MM.1S (cell line): ENCODE measurements around the gene DTHD1.

Experiments used
- DNase-seq: peaks from one replicate; pipeline ENCODE4 v3.0.0-alpha.2; 2015
- H2AFZ ChIP-seq: fragments of 300-600 bp; sonication (generic); 2 replicates; pipeline ENCODE4 v1.6.0; 2016; ENCODE audit warnings: antibody characterized with exemption, low read length
- H3F3A ChIP-seq: fragments of 300-600 bp; sonication (generic); 2 replicates; pipeline ENCODE4 v1.6.1; 2016; ENCODE audit warnings: mild to moderate bottlenecking, antibody characterized with exemption, low read length, moderate library complexity, mixed read lengths; ENCODE audit not compliant: insufficient read depth
- H3K27ac ChIP-seq: fragments of 300-600 bp; sonication (generic); 2 replicates; pipeline ENCODE4 v1.5.1; 2016; ENCODE audit warnings: mild to moderate bottlenecking, low read length
- H3K27me3 ChIP-seq: fragments of 300-600 bp; sonication (generic); replicated peaks from 2 replicates; pipeline ENCODE4 v1.6.0; 2016; ENCODE audit warnings: low read length; ENCODE audit not compliant: insufficient read depth
- H3K36me3 ChIP-seq: fragments of 300-600 bp; sonication (generic); replicated peaks from 2 replicates; pipeline ENCODE4 v1.6.1; 2016; ENCODE audit warnings: mild to moderate bottlenecking, low read length, mixed read lengths; ENCODE audit not compliant: insufficient read depth
- H3K4me1 ChIP-seq: fragments of 300-600 bp; sonication (generic); 2 replicates; pipeline ENCODE4 v1.6.1; 2016; ENCODE audit warnings: low read length, mixed read lengths
- H3K4me2 ChIP-seq: fragments of 300-600 bp; sonication (generic); 2 replicates; pipeline ENCODE4 v1.6.0; 2016; ENCODE audit warnings: low read depth, low read length
- H3K4me3 ChIP-seq: fragments of 300-600 bp; sonication (generic); 2 replicates; pipeline ENCODE4 v1.5.1; 2016; ENCODE audit warnings: low read length, mixed read lengths
- H3K79me2 ChIP-seq: fragments of 300-600 bp; sonication (generic); 2 replicates; pipeline ENCODE4 v1.6.1; 2016; ENCODE audit warnings: mixed run types, low read length, mixed read lengths
- H3K9ac ChIP-seq: fragments of 300-600 bp; sonication (generic); 2 replicates; pipeline ENCODE4 v1.6.1; 2016; ENCODE audit warnings: low read length, mixed read lengths
- H3K9me2 ChIP-seq: fragments of 300-600 bp; sonication (generic); replicated peaks from 2 replicates; pipeline ENCODE4 v1.6.1; 2016; ENCODE audit warnings: mild to moderate bottlenecking, low read length, mixed read lengths; ENCODE audit not compliant: insufficient read depth
- H3K9me3 ChIP-seq: fragments of 300-600 bp; sonication (generic); replicated peaks from 2 replicates; pipeline ENCODE4 v1.6.1; 2016; ENCODE audit warnings: mild to moderate bottlenecking, low read length, mixed read lengths; ENCODE audit not compliant: insufficient read depth
- H4K20me1 ChIP-seq: fragments of 300-600 bp; sonication (generic); 2 replicates; pipeline ENCODE4 v1.6.1; 2016; ENCODE audit warnings: mild to moderate bottlenecking, low read length, moderate library complexity, mixed read lengths; ENCODE audit not compliant: insufficient read depth
- EZH2 ChIP-seq: fragments of 300-600 bp; sonication (generic); optimal IDR thresholded peaks from 2 replicates; pipeline ENCODE3; 2017; ENCODE audit warnings: low read depth, mild to moderate bottlenecking, antibody characterized with exemption, low read length, mixed read lengths
- EZH2phosphoT487 ChIP-seq: fragments of 300-600 bp; sonication (generic); IDR thresholded peaks from 2 replicates; pipeline ENCODE4 v1.6.1; 2018; ENCODE audit warnings: antibody characterized with exemption, low read length
- TF ChIP-seq, protein P1 (sequence below): fragments of 300-600 bp; sonication (generic); IDR thresholded peaks from 2 replicates; pipeline ENCODE4 v1.5.1; 2016; ENCODE audit warnings: antibody characterized with exemption, low read length, mixed read lengths

Gene DTHD1

DNA sequence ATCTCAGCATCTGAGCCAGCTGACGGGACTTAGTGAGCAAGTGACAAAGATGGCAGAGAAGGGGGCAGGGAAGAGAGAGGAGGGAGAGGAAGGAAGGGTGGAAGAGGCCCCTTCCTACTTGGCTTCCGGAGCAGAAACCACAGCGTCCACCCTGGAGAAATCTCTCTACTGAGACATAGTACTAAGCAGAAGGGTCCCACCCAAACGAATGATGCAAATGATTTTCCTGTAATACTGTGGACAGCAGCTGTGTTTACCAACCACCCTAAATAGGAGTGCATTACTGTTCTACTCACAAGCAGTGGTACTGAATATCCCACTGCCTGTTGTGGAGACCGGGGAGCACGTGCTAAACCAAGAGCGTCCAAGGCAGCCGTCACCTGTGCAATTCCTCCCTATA is 29.4 kb downstream of the DTHD1 start:
- Histone ChIP-seq H3K9me3 (no peaks in the 10 kb centered on the region), H4K20me1 (no peaks in the 10 kb centered on the region), H3K4me2 (peak overlapping the region; percentile 47), H3K4me1 (0 out of 2 replicates have a peak, but pooled peaks cover 4% of the 10 kb centered on the region), H3K9me2 (no peaks in the 10 kb centered on the region), H2AFZ (peak overlapping the region; percentile 12; the same call in 1 of the 2 replicates), H3K27ac (peak overlapping the region; percentile 47; the same call in 1 of the 2 replicates), H3K4me3 (peak overlapping the region; percentile 11; the same call in 1 of the 2 replicates), H3K9ac (no peak overlapping the region), H3F3A (0 out of 2 replicates have a peak, but pooled peaks cover 3% of the 10 kb centered on the region), H3K27me3 (no peaks in the 10 kb centered on the region), H3K79me2 (no peaks in the 10 kb centered on the region), H3K36me3 (no peaks in the 10 kb centered on the region)
- TF ChIP-seq EZH2phosphoT487 (no peak), EZH2 (no peak)
- TF ChIP-seq, protein P1, sequence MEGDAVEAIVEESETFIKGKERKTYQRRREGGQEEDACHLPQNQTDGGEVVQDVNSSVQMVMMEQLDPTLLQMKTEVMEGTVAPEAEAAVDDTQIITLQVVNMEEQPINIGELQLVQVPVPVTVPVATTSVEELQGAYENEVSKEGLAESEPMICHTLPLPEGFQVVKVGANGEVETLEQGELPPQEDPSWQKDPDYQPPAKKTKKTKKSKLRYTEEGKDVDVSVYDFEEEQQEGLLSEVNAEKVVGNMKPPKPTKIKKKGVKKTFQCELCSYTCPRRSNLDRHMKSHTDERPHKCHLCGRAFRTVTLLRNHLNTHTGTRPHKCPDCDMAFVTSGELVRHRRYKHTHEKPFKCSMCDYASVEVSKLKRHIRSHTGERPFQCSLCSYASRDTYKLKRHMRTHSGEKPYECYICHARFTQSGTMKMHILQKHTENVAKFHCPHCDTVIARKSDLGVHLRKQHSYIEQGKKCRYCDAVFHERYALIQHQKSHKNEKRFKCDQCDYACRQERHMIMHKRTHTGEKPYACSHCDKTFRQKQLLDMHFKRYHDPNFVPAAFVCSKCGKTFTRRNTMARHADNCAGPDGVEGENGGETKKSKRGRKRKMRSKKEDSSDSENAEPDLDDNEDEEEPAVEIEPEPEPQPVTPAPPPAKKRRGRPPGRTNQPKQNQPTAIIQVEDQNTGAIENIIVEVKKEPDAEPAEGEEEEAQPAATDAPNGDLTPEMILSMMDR, result no peak
- peak; percentile 51 for DNase-seq

DNA sequence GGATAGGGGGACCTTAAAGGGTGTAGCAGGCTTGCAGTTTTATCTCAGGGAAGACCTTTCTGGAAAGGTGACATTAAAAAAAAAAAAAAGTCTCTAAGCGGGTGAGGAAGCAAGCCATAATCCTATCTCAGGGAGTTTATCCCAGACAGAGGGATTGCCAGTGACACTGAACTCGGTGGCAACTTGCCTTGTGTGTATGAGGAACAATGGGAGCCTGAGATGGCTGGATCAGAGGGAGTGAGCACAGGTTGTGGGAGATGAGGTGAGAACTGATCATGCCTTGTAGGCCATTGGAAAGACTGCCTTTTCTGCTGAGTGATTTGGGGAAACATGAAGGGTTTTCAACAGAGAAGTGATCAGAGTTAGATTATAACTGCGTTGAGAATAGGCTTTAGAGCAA is 31.1 kb downstream of the DTHD1 start:
- no peak overlapping the region for H3K4me3 ChIP-seq
- no peaks in the 10 kb centered on the region for H3K9me3 ChIP-seq
- 0 out of 2 replicates have a peak, but pooled peaks cover 4% of the 10 kb centered on the region for H3K4me1 ChIP-seq
- TF ChIP-seq EZH2 (no peak), EZH2phosphoT487 (no peak)
- TF ChIP-seq, protein P1, result no peak
- no peak overlapping the region for H3K9ac ChIP-seq
- H3K27ac ChIP-seq, result no peak overlapping the region
- no peak for DNase-seq
- no peak overlapping the region for H3K4me2 ChIP-seq
- H2AFZ ChIP-seq, result no peak overlapping the region
- H4K20me1 ChIP-seq, result no peaks in the 10 kb centered on the region
- no peaks in the 10 kb centered on the region for H3K9me2 ChIP-seq
- H3K36me3 ChIP-seq, result no peaks in the 10 kb centered on the region
- H3K79me2 ChIP-seq, result no peaks in the 10 kb centered on the region
- no peaks in the 10 kb centered on the region for H3K27me3 ChIP-seq
- 0 out of 2 replicates have a peak, but pooled peaks cover 3% of the 10 kb centered on the region for H3F3A ChIP-seq

DNA sequence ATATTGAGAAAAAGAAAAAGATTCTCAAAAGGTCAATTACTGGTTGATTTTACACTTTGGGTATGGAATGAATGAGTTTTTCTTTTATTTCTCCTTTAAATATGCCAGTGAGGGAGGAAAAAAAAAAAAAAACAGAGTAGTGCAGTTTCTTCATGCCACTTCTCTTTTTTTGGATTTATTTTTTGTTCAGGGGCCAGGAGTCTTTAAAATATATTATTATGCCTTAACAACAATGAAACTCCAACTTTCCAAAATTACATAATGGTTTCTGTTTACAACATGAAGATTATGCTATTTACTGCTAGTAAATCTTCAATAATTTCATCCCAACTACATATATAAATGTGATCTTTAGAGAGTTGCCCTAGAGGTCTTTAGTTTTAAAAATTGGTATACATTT is 31.9 kb downstream of the DTHD1 start:
- H2AFZ ChIP-seq, result no peak overlapping the region
- H3K4me1 ChIP-seq, result 0 out of 2 replicates have a peak, but pooled peaks cover 4% of the 10 kb centered on the region
- H3K4me3 ChIP-seq, result no peak overlapping the region
- no peaks in the 10 kb centered on the region for H4K20me1 ChIP-seq
- H3K27ac ChIP-seq, result no peak overlapping the region
- no peaks in the 10 kb centered on the region for H3K36me3 ChIP-seq
- TF ChIP-seq EZH2 (no peak), EZH2phosphoT487 (no peak)
- TF ChIP-seq, protein P1, result no peak
- no peak overlapping the region for H3K4me2 ChIP-seq
- no peaks in the 10 kb centered on the region for H3K9me2 ChIP-seq
- no peak for DNase-seq
- H3F3A ChIP-seq, result 0 out of 2 replicates have a peak, but pooled peaks cover 3% of the 10 kb centered on the region
- no peaks in the 10 kb centered on the region for H3K79me2 ChIP-seq
- no peaks in the 10 kb centered on the region for H3K27me3 ChIP-seq
- no peaks in the 10 kb centered on the region for H3K9me3 ChIP-seq
- H3K9ac ChIP-seq, result no peak overlapping the region
